ENCODE results near the gene HOXC6. TPM values are rescaled to one million over a fixed set of nuclear protein-coding genes. Genes with fewer than 3 reads are reported as not detected.

HOXC6 gene
- total RNA-seq, 1 donor, result not detected

- Histone ChIP-seq H3K4me1 (ENCODE audit: insufficient read depth, low read length) (peaks cover 10% of the 10 kb centered on the region), H3K27me3 (ENCODE audit: insufficient read depth, low read length) (peaks cover 98% of the 10 kb centered on the region), H3K9me3 (ENCODE audit: low read depth, low read length) (no peaks in the 10 kb centered on the region)
Measured at GRCh38 chr12:54044425-54045103, 16.3 kb downstream of the HOXC6 start.

GRCh38 chr12:54045401-54045800, 17.2 kb downstream of the HOXC6 start:
- H3K4me3 ChIP-seq (ENCODE audit: low read length), result no peak overlapping the region
- peaks cover 98% of the 10 kb centered on the region for H3K27me3 ChIP-seq (ENCODE audit: insufficient read depth, low read length)
- H3K4me1 ChIP-seq (ENCODE audit: insufficient read depth, low read length), result peaks cover 14% of the 10 kb centered on the region
- no peaks in the 10 kb centered on the region for H3K9me3 ChIP-seq (ENCODE audit: low read depth, low read length)

More at GRCh38 chr12:54044425-54045103, 16.3 kb downstream of the HOXC6 start:
- H3K4me3 ChIP-seq (ENCODE audit: low read length), result no peak overlapping the region

GRCh38 chr12:54045868-54046521, 17.8 kb downstream of the HOXC6 start:
- H3K27me3 ChIP-seq (ENCODE audit: insufficient read depth, low read length), result peaks cover 98% of the 10 kb centered on the region
- H3K4me3 ChIP-seq (ENCODE audit: low read length), result no peak overlapping the region
- H3K9me3 ChIP-seq (ENCODE audit: low read depth, low read length), result no peaks in the 10 kb centered on the region
- peaks cover 17% of the 10 kb centered on the region for H3K4me1 ChIP-seq (ENCODE audit: insufficient read depth, low read length)

GRCh38 chr12:54046809-54047159, 18.5 kb downstream of the HOXC6 start:
- H3K9me3 ChIP-seq (ENCODE audit: low read depth, low read length), result no peaks in the 10 kb centered on the region
- no peak overlapping the region for H3K4me3 ChIP-seq (ENCODE audit: low read length)
- H3K27me3 ChIP-seq (ENCODE audit: insufficient read depth, low read length), result peaks cover 98% of the 10 kb centered on the region
- H3K4me1 ChIP-seq (ENCODE audit: insufficient read depth, low read length), result peaks cover 18% of the 10 kb centered on the region

GRCh38 chr12:54047160-54047963, 19.1 kb downstream of the HOXC6 start:
- Histone ChIP-seq H3K27me3 (ENCODE audit: insufficient read depth, low read length) (peaks cover 100% of the 10 kb centered on the region), H3K9me3 (ENCODE audit: low read depth, low read length) (no peaks in the 10 kb centered on the region), H3K4me1 (ENCODE audit: insufficient read depth, low read length) (peaks cover 18% of the 10 kb centered on the region), H3K4me3 (ENCODE audit: low read length) (no peak overlapping the region)

GRCh38 chr12:54047964-54048303, 19.7 kb downstream of the HOXC6 start:
- H3K4me3 ChIP-seq (ENCODE audit: low read length), result no peak overlapping the region
- peaks cover 100% of the 10 kb centered on the region for H3K27me3 ChIP-seq (ENCODE audit: insufficient read depth, low read length)
- H3K4me1 ChIP-seq (ENCODE audit: insufficient read depth, low read length), result peaks cover 24% of the 10 kb centered on the region
- H3K9me3 ChIP-seq (ENCODE audit: low read depth, low read length), result no peaks in the 10 kb centered on the region

- Histone ChIP-seq H3K4me3 (ENCODE audit: low read length) (no peak overlapping the region), H3K27me3 (ENCODE audit: insufficient read depth, low read length) (peaks cover 99% of the 10 kb centered on the region), H3K4me1 (ENCODE audit: insufficient read depth, low read length) (peaks cover 28% of the 10 kb centered on the region), H3K9me3 (ENCODE audit: low read depth, low read length) (no peaks in the 10 kb centered on the region)
Measured at GRCh38 chr12:54048406-54049093, 20.3 kb downstream of the HOXC6 start.

- Histone ChIP-seq H3K4me3 (ENCODE audit: low read length) (no peak overlapping the region), H3K9me3 (ENCODE audit: low read depth, low read length) (no peaks in the 10 kb centered on the region), H3K27me3 (ENCODE audit: insufficient read depth, low read length) (peaks cover 99% of the 10 kb centered on the region), H3K4me1 (ENCODE audit: insufficient read depth, low read length) (peaks cover 28% of the 10 kb centered on the region)
Measured at GRCh38 chr12:54049108-54049507, 20.9 kb downstream of the HOXC6 start.

GRCh38 chr12:54050482-54050810, 22.2 kb downstream of the HOXC6 start:
- H3K4me3 ChIP-seq (ENCODE audit: low read length), result no peak overlapping the region
- peaks cover 95% of the 10 kb centered on the region for H3K27me3 ChIP-seq (ENCODE audit: insufficient read depth, low read length)
- peaks cover 28% of the 10 kb centered on the region for H3K4me1 ChIP-seq (ENCODE audit: insufficient read depth, low read length)
- no peaks in the 10 kb centered on the region for H3K9me3 ChIP-seq (ENCODE audit: low read depth, low read length)

GRCh38 chr12:54051026-54051842, 23.0 kb downstream of the HOXC6 start:
- Histone ChIP-seq H3K9me3 (ENCODE audit: low read depth, low read length) (no peaks in the 10 kb centered on the region), H3K4me1 (ENCODE audit: insufficient read depth, low read length) (peaks cover 28% of the 10 kb centered on the region), H3K27me3 (ENCODE audit: insufficient read depth, low read length) (peaks cover 95% of the 10 kb centered on the region), H3K4me3 (ENCODE audit: low read length) (no peak overlapping the region)

GRCh38 chr12:54051874-54052437, 23.7 kb downstream of the HOXC6 start:
- Histone ChIP-seq H3K4me1 (ENCODE audit: insufficient read depth, low read length) (peaks cover 25% of the 10 kb centered on the region), H3K9me3 (ENCODE audit: low read depth, low read length) (no peaks in the 10 kb centered on the region), H3K4me3 (ENCODE audit: low read length) (no peak overlapping the region), H3K27me3 (ENCODE audit: insufficient read depth, low read length) (peaks cover 95% of the 10 kb centered on the region)

GRCh38 chr12:54052438-54053002, 24.3 kb downstream of the HOXC6 start:
- Histone ChIP-seq H3K9me3 (ENCODE audit: low read depth, low read length) (no peaks in the 10 kb centered on the region), H3K4me1 (ENCODE audit: insufficient read depth, low read length) (peaks cover 19% of the 10 kb centered on the region), H3K4me3 (ENCODE audit: low read length) (no peak overlapping the region)

GRCh38 chr12:54053003-54053750, 24.9 kb downstream of the HOXC6 start:
- Histone ChIP-seq H3K27me3 (ENCODE audit: insufficient read depth, low read length) (peaks cover 95% of the 10 kb centered on the region), H3K9me3 (ENCODE audit: low read depth, low read length) (no peaks in the 10 kb centered on the region), H3K4me3 (ENCODE audit: low read length) (peak overlapping the region; percentile 38), H3K4me1 (ENCODE audit: insufficient read depth, low read length) (peaks cover 18% of the 10 kb centered on the region)

More at GRCh38 chr12:54052438-54053002, 24.3 kb downstream of the HOXC6 start:
- H3K27me3 ChIP-seq (ENCODE audit: insufficient read depth, low read length), result peaks cover 95% of the 10 kb centered on the region

All from mononuclear cell (primary cell).